Measurements from ENCODE around the gene CDH18.

The CDH18 gene

GRCh38 chr5:19866090-19866450, 121.9 kb downstream of the CDH18 start:
- no peaks in the 10 kb centered on the region for H3K36me3 ChIP-seq (ENCODE audit: insufficient read depth, low read length)
- H2AFZ ChIP-seq (ENCODE audit: low read length): no peak overlapping the region
- H3K9me2 ChIP-seq (ENCODE audit: low read depth, low read length): no peaks in the 10 kb centered on the region
- no peak overlapping the region for H3K27ac ChIP-seq (ENCODE audit: low read depth, low read length, poor library complexity, severe bottlenecking)
- H4K20me1 ChIP-seq (ENCODE audit: insufficient read depth, low read length): no peaks in the 10 kb centered on the region
- no peaks in the 10 kb centered on the region for H3K79me2 ChIP-seq (ENCODE audit: insufficient read depth, low read length)
- no peak for TF ChIP-seq CTCF (IDR thresholded peaks at IDR 0.05; ENCODE audit: low read length)
- no peak for TF ChIP-seq EZH2 (IDR thresholded peaks at IDR 0.05; ENCODE audit: borderline replicate concordance, low read length)
- H3K9me3 ChIP-seq (ENCODE audit: low read length): no peaks in the 10 kb centered on the region
- no peak overlapping the region for H3K4me3 ChIP-seq (ENCODE audit: low read depth, low read length, poor library complexity, severe bottlenecking)
- H3K4me2 ChIP-seq (ENCODE audit: low read length): no peak overlapping the region
- no peaks in the 10 kb centered on the region for H3K27me3 ChIP-seq (ENCODE audit: insufficient read depth, low read length)
- no peaks in the 10 kb centered on the region for H3F3A ChIP-seq (ENCODE audit: insufficient read depth, low read length)
- no peaks in the 10 kb centered on the region for H3K4me1 ChIP-seq (ENCODE audit: insufficient read depth, low read length, severe bottlenecking)
- no peak overlapping the region for H3K9ac ChIP-seq (ENCODE audit: low read length)

GRCh38 chr5:19865336-19866089, 122.5 kb downstream of the CDH18 start:
- no peak for TF ChIP-seq CTCF (IDR thresholded peaks at IDR 0.05; ENCODE audit: low read length)
- TF ChIP-seq EZH2 (IDR thresholded peaks at IDR 0.05; ENCODE audit: borderline replicate concordance, low read length): no peak

GRCh38 chr5:19862711-19863110, 125.3 kb downstream of the CDH18 start:
- no peaks in the 10 kb centered on the region for H3K9me2 ChIP-seq (ENCODE audit: low read depth, low read length)
- no peaks in the 10 kb centered on the region for H3K9me3 ChIP-seq (ENCODE audit: low read length)
- TF ChIP-seq CTCF (IDR thresholded peaks at IDR 0.05; ENCODE audit: low read length): no peak
- no peak for TF ChIP-seq EZH2 (IDR thresholded peaks at IDR 0.05; ENCODE audit: borderline replicate concordance, low read length)

More at GRCh38 chr5:19865336-19866089, 122.5 kb downstream of the CDH18 start:
- no peaks in the 10 kb centered on the region for H3K27me3 ChIP-seq (ENCODE audit: insufficient read depth, low read length)
- H3K4me1 ChIP-seq (ENCODE audit: insufficient read depth, low read length, severe bottlenecking): no peaks in the 10 kb centered on the region
- H3K4me2 ChIP-seq (ENCODE audit: low read length): no peak overlapping the region
- H4K20me1 ChIP-seq (ENCODE audit: insufficient read depth, low read length): no peaks in the 10 kb centered on the region
- no peak overlapping the region for H3K9ac ChIP-seq (ENCODE audit: low read length)
- no peak overlapping the region for H3K27ac ChIP-seq (ENCODE audit: low read depth, low read length, poor library complexity, severe bottlenecking)
- no peaks in the 10 kb centered on the region for H3F3A ChIP-seq (ENCODE audit: insufficient read depth, low read length)
- no peak overlapping the region for H3K4me3 ChIP-seq (ENCODE audit: low read depth, low read length, poor library complexity, severe bottlenecking)
- no peaks in the 10 kb centered on the region for H3K9me3 ChIP-seq (ENCODE audit: low read length)
- H2AFZ ChIP-seq (ENCODE audit: low read length): no peak overlapping the region
- H3K79me2 ChIP-seq (ENCODE audit: insufficient read depth, low read length): no peaks in the 10 kb centered on the region
- no peaks in the 10 kb centered on the region for H3K9me2 ChIP-seq (ENCODE audit: low read depth, low read length)
- H3K36me3 ChIP-seq (ENCODE audit: insufficient read depth, low read length): no peaks in the 10 kb centered on the region

More at GRCh38 chr5:19862711-19863110, 125.3 kb downstream of the CDH18 start:
- H3K27me3 ChIP-seq (ENCODE audit: insufficient read depth, low read length): no peaks in the 10 kb centered on the region
- no peaks in the 10 kb centered on the region for H3K4me1 ChIP-seq (ENCODE audit: insufficient read depth, low read length, severe bottlenecking)
- H3K9ac ChIP-seq (ENCODE audit: low read length): no peak overlapping the region
- H4K20me1 ChIP-seq (ENCODE audit: insufficient read depth, low read length): no peaks in the 10 kb centered on the region
- H3K27ac ChIP-seq (ENCODE audit: low read depth, low read length, poor library complexity, severe bottlenecking): no peak overlapping the region
- no peak overlapping the region for H3K4me3 ChIP-seq (ENCODE audit: low read depth, low read length, poor library complexity, severe bottlenecking)
- H2AFZ ChIP-seq (ENCODE audit: low read length): no peak overlapping the region
- no peaks in the 10 kb centered on the region for H3K36me3 ChIP-seq (ENCODE audit: insufficient read depth, low read length)
- no peaks in the 10 kb centered on the region for H3F3A ChIP-seq (ENCODE audit: insufficient read depth, low read length)
- H3K79me2 ChIP-seq (ENCODE audit: insufficient read depth, low read length): no peaks in the 10 kb centered on the region
- H3K4me2 ChIP-seq (ENCODE audit: low read length): no peak overlapping the region

Data from OCI-LY1 (cell line).